Uterus (tissue), 2 donors: ENCODE results near the gene FBLN1.

ENCODE experiments used
- POLR2A ChIP-seq, 2 donors: fragments of 450-650 bp; IDR thresholded peaks; one replicate each; pipeline ENCODE4 v1.6.1; 2016; ENCODE audit warnings: antibody characterized with exemption in 2 of 2, mild to moderate bottlenecking in 1 of 2, moderate library complexity in 1 of 2
- TF ChIP-seq, protein P1 (sequence below), 4 experiments: fragments of 200-600 bp in 2 of 4; fragments of 450-650 bp in 2 of 4; sonication (generic) in 2 of 4; IDR thresholded peaks; one replicate each; pipeline ENCODE4 v1.5.1; 2016 to 2019; ENCODE audit warnings: antibody characterized with exemption in 4 of 4, mild to moderate bottlenecking in 2 of 4, moderate library complexity in 1 of 4

DNA sequence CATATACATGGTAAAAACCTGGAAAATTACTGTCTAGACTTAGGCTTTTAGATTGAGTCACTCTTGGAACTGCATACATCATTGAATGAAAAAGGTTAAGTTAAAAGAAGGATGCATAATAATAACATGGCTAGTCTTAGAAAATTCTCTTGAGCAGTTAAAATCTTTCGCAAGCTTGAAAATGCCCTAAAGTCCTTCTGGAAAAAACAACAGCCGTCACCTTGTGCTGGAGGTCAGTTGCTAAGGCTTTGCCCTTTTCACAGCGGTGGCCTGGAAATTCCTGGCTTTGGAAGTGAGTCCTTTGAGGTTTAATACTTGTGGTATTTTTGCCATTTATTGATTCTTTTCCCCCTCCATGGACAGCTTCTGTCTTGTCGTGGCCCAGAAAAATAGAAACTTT lies 17.4 kb upstream of the FBLN1 start:
- no peak for TF ChIP-seq POLR2A (IDR thresholded peaks at IDR 0.05)
- TF ChIP-seq, protein P1, sequence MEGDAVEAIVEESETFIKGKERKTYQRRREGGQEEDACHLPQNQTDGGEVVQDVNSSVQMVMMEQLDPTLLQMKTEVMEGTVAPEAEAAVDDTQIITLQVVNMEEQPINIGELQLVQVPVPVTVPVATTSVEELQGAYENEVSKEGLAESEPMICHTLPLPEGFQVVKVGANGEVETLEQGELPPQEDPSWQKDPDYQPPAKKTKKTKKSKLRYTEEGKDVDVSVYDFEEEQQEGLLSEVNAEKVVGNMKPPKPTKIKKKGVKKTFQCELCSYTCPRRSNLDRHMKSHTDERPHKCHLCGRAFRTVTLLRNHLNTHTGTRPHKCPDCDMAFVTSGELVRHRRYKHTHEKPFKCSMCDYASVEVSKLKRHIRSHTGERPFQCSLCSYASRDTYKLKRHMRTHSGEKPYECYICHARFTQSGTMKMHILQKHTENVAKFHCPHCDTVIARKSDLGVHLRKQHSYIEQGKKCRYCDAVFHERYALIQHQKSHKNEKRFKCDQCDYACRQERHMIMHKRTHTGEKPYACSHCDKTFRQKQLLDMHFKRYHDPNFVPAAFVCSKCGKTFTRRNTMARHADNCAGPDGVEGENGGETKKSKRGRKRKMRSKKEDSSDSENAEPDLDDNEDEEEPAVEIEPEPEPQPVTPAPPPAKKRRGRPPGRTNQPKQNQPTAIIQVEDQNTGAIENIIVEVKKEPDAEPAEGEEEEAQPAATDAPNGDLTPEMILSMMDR (IDR thresholded peaks at IDR 0.05), result no peak
